GM12864 (cell line): Measurements from ENCODE around the gene CCDC30.

ENCODE experiments used
- DNase-seq: peaks from one replicate; pipeline ENCODE4 v3.0.0-alpha.2; 2011; ENCODE audit warnings: low read depth
- H3K4me3 ChIP-seq: 2 replicates; pipeline ENCODE4 v1.5.1; 2011; ENCODE audit warnings: mild to moderate bottlenecking, low read depth, low read length, control low read depth
- TF ChIP-seq, protein P1 (sequence below): IDR thresholded peaks from 2 replicates; pipeline ENCODE4 v1.5.1; 2011; ENCODE audit warnings: low read depth, mild to moderate bottlenecking, moderate library complexity, low read length, control low read depth, inconsistent platforms; ENCODE audit errors: missing control alignments

The CCDC30 gene

DNA sequence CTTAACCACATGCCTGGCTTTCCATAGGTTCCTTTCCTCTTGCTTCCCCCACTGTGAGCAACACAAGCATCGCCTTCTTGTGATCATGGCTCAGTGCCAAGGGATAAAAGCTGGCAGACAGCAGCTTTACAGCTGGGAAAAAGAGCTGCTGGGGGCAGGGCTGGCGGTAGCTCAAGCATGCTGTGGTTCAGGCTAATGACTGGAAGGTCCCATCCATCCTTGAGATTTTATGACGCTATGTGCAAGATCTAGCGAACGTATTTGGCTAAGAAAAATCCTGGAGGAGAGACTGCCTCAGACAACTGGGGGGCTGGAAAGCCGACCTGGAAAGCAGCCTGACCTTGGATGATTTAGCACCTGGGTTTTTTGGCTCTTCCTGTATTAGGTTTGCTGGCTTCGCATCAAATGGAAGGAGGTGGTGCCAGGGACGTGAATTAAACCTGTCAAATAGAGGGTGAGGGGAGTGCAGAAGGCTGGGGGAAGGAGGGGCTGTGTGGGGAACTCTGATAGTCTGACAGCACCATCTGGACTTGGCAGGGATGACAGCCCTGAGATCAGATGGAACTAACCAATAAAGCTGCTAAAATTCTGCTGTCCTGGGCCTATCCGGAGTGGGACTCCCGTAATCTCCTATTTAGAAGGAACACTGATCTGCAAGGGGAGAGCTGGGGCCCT lies 42.0 kb upstream of the CCDC30 start:
- no peak for DNase-seq
- H3K4me3 ChIP-seq, result no peak overlapping the region
- TF ChIP-seq, protein P1, sequence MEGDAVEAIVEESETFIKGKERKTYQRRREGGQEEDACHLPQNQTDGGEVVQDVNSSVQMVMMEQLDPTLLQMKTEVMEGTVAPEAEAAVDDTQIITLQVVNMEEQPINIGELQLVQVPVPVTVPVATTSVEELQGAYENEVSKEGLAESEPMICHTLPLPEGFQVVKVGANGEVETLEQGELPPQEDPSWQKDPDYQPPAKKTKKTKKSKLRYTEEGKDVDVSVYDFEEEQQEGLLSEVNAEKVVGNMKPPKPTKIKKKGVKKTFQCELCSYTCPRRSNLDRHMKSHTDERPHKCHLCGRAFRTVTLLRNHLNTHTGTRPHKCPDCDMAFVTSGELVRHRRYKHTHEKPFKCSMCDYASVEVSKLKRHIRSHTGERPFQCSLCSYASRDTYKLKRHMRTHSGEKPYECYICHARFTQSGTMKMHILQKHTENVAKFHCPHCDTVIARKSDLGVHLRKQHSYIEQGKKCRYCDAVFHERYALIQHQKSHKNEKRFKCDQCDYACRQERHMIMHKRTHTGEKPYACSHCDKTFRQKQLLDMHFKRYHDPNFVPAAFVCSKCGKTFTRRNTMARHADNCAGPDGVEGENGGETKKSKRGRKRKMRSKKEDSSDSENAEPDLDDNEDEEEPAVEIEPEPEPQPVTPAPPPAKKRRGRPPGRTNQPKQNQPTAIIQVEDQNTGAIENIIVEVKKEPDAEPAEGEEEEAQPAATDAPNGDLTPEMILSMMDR, result no peak

GRCh38 chr1:42422737-42423136 lies 40.3 kb upstream of the CCDC30 start:
- TF ChIP-seq, protein P1, result no peak
- no peak for DNase-seq
- no peak overlapping the region for H3K4me3 ChIP-seq

DNA sequence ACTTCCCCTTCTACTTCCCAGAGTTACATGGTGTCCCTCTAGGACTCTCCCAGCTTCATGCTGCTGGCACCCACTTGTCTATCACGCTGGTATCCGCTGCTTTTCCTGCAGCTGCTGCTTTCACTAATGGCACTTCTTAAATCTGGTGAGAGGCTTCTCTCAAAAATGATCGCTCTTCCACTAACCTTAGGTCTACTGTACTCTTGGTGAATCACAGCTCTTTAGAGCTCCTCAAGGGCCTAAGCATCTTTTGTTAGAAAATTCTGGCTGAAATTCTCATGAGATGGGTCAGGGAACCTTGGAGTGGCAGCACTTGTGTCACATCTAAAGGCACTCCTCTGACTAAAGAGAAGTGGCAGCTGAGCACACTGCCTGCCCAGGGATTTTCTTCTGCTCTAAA lies 39.4 kb upstream of the CCDC30 start:
- TF ChIP-seq, protein P1, result no peak
- no peak overlapping the region for H3K4me3 ChIP-seq
- DNase-seq, result no peak

DNA sequence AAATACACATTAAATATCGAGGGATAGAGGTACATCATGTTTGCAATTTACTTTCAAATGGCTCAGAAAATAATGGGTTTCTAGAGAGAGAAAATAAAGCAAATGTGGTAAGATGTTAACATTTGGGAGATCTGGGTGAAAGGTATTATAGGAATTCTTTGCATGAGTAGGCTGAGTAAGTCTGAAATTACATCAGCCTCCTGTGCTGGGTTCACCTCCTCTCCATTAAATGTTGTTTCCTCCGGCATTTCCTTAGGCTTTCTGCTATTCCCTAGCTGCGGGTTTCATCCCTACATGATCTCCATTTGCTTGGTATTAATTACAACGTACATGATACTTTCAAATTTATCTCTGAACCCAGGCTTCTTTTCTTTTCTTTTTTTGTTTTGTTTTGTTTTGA lies 38.9 kb upstream of the CCDC30 start:
- TF ChIP-seq, protein P1, result no peak
- no peak overlapping the region for H3K4me3 ChIP-seq
- no peak for DNase-seq

GRCh38 chr1:42427240-42427639 lies 35.8 kb upstream of the CCDC30 start:
- H3K4me3 ChIP-seq, result no peak overlapping the region
- no peak for DNase-seq
- TF ChIP-seq, protein P1, result no peak

DNA sequence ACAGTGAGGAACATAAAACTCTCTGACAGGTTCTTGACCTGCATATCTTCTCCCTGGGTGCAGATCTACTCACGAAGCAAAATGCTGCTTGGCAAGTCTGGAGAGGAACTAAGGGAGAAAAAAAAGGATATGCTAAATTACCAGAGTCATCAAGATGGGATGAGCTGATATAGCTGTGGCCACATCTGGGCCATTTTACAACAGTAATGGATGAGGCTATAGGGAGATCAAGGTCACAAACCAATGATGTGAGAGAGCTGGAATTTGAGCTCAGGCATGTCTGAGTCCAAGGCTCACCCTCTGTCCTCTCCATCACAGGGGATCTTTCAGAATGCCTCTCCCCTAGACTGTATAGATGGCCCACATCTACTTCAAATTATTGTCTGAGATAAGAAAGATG lies 33.5 kb upstream of the CCDC30 start:
- no peak overlapping the region for H3K4me3 ChIP-seq
- TF ChIP-seq, protein P1, result no peak
- no peak for DNase-seq
